ENCODE results near the gene POTEJ.
"Not testable (repeated sequence)": the region's sequence is repeated elsewhere in the genome, so short reads cannot be mapped to it uniquely, and the experiment has no call there.

Gene POTEJ

DNA sequence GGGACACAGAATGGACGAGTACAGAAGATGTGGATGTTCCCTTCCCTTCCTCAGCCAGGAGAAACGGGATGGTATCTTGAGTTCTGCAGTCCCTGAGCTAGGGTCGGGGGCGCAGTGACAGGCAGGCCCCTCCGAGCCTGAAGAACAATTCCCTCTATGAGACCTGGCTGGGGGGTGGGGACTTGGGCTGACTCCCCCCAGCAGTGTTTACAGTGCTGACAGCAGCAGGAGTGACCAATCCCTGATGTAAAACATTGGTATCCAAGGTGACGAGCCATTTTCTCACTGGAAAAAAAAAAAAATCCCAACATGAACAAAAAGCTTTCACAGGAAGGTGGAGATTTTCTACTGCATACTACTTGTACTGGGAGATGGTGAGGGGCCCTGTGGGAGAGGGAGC lies 11.8 kb upstream of the POTEJ start, which contains the start of gene CFC1:
CFC1 (minus strand) TSS at position 183 of the 400 bp plus-strand sequence. CDS start 288 bp downstream, outside the sequence.
- DNase-seq (ENCODE audit: low read depth); H3K4me3 ChIP-seq (ENCODE audit: low read depth, low read length): not testable (repeated sequence)

DNA sequence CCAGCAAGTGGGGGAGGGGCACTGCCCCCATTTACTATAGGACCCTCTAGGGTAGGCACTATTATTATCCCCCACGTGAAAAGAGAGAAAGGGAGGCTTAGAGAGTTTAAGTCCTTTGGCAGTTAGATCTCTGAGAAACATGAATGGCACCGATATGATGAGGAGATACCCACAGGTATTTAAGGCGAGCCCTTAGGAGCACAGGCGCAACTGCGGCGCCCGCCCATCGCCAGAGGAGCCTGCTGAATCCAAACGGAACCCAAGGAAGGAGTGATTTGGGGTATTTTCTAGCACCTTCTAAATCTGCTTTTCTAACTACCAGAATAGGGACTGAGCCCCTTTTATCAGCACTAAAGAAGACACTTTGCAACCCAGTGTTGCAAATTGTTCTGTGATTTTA lies 11.3 kb upstream of the POTEJ start:
- H3K4me3 ChIP-seq (ENCODE audit: low read depth, low read length); DNase-seq (ENCODE audit: low read depth): not testable (repeated sequence)

DNA sequence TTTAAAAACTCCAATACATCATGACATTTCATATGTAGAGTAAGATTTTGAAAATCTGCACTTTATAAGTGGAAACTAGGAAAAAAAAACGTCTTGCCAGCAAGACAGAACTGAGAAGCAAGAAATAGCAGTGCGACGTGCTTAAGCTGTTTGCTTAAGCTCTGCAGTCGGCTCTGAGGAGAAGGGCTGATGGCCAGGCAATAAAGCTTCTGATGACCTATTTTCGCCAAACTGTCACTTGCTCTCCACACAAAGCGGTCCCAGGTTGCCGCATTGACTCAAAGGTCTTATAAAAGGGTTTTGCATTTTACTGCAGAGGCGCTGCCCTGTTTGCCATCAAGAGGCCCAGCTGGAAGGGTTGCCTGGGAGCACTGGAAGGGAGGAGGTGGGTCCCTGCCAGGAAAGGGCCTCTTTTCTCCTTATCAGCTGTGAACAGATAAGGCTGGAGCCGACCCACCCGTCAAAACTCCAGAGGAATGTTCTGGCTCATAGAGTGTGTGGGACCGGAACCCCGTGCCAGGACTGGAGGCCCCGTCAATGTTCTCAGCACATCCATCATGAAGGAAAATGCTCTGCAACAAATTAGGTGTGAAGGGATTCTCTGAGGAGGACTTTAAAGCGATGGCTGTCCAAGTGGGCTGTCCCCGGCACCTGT lies 9.5 kb upstream of the POTEJ start:
- DNase-seq (ENCODE audit: low read depth); H3K4me3 ChIP-seq (ENCODE audit: low read depth, low read length): not testable (repeated sequence)

DNA sequence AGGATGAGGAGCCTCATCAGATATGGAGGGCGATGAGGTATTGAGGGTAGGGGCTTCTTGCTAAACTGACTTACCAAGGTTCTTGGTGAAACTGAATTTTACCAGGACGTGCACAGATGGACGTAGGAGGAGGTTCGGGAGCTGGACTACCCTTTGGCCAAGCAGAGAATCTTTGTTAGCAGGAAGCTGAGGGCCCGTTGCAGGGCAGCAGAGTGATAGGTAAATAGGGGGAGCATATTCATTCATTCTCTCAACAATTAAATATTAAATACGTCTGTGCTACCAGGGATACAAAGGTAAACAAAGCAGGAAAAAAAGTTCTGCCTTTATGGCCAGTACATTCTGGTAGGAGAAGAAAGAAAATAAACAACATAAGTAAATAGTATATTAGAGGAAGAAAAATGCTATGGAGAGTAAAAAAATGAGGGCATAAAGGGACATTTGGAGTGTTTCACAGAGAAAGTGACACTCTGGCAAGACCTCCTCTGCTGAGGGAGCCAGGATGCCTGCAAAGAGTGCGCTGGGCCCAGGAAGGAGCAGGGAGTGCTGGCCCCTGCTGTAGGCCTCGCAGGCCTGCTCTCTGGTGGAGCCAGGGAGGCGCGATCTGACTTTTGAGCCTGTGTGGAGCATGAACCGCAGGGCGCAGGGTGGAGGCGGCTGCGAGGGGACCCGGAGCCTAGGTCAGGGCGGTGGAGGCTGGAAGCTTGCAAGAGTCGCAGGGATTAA lies 2.8 kb upstream of the POTEJ start:
- H3K4me3 ChIP-seq (ENCODE audit: low read depth, low read length); DNase-seq (ENCODE audit: low read depth): not testable (repeated sequence)

DNA sequence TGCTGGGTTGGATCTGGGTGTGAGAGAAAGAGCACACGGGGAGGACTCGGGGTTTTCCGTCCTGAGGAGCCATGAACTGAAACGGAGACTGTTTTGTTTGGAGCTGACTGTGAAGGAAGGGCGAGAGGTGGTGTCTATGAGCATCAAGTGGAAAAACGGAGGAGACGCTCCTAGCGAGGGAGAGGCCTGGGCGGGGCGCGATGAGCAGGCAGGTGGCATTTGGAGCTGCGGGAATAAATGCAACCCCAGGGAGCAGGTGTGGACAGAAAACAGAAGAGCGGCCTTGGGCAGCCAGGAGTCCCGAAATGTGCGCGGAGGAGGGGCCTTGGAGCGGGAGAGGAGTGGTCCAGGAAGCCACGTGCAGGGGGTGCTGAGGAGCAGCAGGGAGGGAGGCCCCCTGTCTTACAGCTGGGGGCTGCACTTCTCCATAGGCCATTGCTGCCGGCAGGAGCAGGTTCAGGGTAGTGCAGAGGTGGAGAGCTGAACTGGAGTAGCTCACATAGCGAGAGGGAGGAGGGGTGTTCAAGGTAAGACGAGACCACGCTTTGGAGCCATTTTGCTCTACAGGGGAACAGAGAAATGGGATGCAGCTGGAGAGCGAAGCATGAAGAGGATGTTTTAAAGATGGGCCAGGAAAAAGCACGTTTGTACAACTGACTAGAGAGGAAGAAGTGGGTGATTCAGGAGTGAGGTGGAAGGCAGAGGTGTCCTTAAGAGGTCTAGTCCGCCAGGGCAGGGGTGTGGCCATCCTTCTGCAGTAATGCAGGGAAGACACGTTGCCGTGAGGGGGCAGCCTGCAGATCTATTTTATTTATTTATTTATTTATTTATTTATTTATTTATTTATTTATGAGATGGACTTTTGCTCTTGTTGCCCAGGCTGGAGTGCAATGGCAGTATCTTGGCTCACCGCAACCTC lies 2.0 kb upstream of the POTEJ start:
- not testable (repeated sequence) for H3K4me3 ChIP-seq (ENCODE audit: low read depth, low read length); DNase-seq (ENCODE audit: low read depth)

DNA sequence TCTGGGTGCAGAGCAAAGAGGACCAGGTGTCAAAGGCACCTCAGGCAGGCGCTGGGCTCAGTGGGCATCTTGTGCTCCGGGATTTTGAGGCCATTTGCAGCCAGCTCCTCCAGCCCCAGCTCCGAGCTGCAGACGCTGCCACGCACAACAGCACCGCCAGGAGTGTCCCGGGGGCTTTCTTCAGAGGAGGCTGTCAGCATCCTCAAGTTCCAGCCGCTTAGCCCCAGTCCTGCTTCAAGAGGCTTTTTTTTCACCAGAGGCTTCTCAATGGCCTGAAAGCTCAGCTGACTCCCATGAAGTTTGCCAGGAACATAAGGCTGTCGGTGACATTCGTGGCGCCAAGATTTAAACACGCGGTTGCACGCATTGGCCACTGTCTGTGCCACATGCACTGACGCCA lies 754 bp upstream of the POTEJ start:
- not testable (repeated sequence) for H3K4me3 ChIP-seq (ENCODE audit: low read depth, low read length); DNase-seq (ENCODE audit: low read depth)

DNA sequence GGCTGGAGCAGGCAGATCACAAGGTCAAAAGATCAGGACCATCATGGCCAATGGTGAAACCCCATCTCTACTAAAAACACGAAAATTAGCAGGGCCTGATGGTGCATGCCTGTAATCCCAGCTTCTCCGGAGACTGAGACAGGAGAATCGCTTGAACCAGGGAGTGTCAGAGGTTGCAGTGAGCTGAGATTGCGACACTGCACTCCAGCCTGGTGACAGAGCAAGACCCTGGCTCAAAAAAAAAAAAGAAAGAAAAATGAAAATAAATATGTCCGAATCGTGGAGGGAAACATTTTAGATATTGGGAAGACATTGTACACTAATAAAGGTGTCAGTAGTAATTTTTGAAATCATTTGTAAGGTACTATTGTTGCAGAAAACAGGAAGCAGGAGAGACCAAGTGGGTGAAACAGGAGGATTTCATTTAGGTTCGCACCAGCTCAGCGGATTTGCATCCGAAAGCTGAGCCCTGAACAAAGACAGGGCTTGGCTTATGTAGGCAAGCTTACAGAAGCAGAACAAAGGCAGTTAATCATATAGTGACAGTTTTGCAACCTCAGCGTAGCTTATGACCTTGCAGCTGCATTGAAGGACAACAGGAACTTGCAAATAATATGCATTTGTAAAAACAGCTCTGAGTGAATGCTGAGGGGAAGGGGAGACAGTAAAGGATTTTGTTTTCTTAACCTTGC lies 17.7 kb downstream of the POTEJ start:
- H3K4me3 ChIP-seq (ENCODE audit: low read depth, low read length); DNase-seq (ENCODE audit: low read depth): not testable (repeated sequence)

DNA sequence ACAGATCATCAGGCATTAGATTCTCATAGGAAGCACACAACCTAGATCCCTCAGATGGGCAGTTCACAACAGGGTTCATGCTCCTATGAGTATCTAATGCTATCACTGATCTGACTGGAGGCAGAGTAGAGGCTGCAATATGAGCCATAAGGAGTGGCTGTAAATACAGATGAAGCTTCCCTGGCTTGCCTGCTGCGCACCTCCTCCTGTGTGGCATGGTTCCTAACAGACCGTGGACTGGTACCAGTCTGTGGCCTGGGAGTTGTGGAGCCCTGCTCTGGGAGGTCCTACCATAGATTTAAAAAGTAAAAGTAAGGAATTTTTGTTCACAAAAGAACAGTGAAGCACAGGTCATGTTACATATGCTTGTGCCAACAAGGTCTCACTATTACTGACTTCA lies 27.7 kb downstream of the POTEJ start:
- DNase-seq (ENCODE audit: low read depth); H3K4me3 ChIP-seq (ENCODE audit: low read depth, low read length): not testable (repeated sequence)

DNA sequence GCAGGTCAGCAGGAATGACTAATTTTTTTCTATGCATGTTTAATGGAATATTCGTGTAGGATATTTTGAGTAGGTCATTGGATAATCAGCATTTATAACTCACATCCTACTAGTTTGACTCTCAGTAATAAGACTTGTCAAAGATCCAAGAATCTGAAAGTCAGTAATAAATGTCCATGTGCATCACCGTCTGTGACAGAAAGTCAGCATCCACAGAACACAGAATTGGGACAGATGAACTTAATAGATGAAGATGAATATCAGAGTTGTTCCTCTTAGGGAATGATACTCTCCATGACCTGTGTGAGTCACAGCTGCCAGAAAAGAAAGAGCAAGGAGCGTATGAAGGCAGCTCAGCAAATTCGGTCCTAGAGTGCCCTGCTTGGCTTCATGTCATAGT lies 30.4 kb downstream of the POTEJ start:
- DNase-seq (ENCODE audit: low read depth); H3K4me3 ChIP-seq (ENCODE audit: low read depth, low read length): not testable (repeated sequence)

DNA sequence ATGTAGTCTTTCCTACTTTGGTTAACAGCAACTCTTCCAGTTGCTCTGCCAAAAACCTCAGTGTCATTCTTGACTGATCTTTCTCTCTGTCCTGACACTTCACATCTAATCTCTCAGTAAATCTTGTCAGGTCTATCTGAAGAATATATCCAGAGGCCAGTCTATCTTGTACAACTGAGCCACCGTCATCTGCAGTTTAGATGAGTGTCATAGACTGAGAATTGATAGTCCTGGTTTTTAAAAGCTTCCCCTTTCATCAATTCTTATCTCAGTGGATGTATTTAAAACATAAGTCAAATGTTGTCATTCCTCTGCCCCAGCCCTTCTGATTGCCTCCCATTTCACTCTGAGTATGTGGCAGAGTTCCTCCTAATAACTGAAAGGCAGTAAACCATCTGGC lies 38.0 kb downstream of the POTEJ start:
- not testable (repeated sequence) for H3K4me3 ChIP-seq (ENCODE audit: low read depth, low read length); DNase-seq (ENCODE audit: low read depth)

DNA sequence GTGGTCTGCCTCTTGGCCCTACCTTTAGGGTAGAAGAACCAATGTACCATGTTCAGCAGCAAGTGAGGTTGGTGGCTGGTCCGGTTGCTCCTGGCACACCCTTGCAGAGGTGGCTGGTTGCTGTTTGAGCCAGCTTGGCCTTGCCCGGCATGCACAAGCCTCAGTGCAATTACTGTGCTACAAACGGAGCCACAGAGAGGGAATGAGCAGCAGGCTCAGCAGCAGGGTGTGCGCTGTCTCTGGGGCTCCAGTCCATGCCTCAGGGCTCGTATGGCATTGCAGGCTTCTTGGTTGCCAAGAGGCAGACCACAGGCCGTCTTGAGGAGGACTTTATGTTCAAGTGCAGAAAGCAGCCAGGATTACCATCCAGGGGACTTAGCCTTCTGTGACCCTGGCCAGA lies 53.3 kb downstream of the POTEJ start:
- H3K4me3 ChIP-seq (ENCODE audit: low read depth, low read length); DNase-seq (ENCODE audit: low read depth): not testable (repeated sequence)

DNA sequence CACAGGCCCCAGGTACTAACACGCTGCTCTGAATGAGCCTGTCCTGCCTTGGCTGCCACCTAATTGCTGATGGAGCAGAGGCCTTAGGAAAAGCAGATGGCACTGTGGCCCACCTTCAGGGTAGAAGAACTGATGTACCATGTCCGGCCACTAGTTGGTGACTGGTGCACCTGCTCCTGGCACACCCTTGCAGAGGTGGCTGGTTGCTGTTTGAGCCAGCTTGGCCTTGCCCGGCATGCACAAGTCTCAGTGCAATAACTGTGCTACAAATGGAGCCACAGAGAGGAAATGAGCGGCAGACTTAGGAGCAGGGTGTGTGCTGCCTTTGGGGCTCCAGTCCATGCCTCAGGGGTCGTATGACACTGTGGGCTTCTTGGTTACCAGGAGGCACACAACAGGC lies 54.4 kb downstream of the POTEJ start:
- not testable (repeated sequence) for DNase-seq (ENCODE audit: low read depth); H3K4me3 ChIP-seq (ENCODE audit: low read depth, low read length)

DNA sequence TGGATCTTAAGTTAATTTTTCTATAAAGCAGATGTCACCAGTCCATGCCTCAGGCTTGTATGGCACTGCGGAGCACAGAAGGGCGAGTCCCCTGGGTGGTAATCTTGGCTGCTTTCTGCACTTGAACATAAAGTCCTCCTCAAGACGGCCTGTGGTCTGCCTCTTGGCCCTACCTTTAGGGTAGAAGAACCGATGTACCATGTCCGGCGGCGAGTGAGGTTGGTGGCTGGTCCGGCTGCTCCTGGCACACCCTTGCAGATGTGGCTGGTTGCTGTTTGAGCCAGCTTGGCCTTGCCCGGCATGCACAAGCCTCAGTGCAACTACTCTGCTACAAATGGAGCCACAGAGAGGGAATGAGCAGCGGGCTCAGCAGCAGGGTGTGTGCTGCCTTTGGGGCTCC lies 56.3 kb downstream of the POTEJ start:
- DNase-seq (ENCODE audit: low read depth); H3K4me3 ChIP-seq (ENCODE audit: low read depth, low read length): not testable (repeated sequence)

DNA sequence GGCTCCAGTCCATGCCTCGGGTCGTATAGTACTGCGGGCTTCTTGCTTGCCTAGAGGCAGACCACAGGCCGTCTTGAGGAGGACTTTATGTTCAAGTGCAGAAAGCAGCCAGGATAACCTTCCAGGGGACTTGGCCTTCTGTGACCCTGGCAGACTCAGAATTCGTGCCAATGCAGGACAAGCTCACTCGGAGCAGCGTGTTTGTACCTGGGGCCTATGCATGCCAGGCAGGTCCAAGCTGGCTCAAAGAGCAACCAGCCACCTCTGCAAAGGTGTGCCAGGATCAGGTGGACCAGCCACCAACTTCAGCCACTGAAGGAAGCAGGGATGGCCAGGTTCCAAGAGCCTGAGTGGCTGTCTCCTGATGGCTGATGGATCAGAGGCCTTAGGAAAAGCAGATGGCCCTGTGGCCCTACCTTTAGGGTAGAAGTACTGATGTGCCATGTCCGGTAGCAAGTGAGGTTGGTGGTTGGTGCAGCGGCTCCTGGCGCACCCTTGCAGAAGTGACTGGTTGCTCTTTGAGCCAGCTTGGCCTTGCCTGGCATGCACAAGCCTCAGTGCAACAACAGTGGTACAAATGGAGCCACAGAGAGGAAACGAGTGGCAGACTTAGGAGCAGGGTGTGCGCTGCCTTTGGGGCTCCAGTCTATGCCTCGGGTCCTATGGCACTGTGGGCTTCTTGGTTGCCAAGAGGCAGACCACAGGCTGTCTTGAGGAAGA lies 58.9 kb downstream of the POTEJ start:
- DNase-seq (ENCODE audit: low read depth); H3K4me3 ChIP-seq (ENCODE audit: low read depth, low read length): not testable (repeated sequence)

DNA sequence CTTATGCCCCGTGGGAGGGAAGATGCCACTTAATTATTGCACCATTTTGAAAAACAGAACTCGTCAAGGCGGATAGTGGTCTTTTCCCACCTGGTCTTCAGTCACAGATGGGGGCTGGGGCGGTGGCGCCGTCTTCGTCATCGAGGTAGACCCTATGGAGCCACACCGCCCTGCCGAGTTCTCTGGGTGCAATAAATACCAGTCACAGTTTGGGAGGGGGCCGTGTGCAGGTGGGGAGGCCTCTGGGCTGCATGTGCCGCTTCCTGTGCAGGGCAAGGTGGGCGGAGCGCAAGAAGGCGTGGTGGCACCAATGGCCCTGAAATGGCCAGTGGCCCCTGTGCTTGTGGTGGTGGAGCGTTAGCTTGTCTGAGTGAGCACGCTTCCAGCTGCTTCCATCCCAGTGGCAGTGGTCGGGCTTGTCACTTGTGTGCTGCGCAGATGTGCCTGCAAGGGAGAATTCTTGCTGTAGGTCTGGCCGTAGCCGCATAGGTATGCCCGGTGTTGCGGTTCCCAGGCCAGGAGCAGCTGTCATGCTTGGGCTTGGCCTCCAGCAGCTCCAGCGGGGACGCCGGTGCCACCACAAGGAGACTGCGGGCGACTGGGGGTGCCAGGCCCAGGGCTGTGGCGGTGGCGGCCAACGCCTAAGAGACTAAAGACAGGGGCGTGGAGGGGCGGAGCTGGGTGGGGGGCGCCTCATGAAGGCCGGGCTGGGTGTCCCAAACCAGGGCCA lies 81.0 kb downstream of the POTEJ start:
- H3K4me3 ChIP-seq (ENCODE audit: low read depth, low read length); DNase-seq (ENCODE audit: low read depth): not testable (repeated sequence)

DNA sequence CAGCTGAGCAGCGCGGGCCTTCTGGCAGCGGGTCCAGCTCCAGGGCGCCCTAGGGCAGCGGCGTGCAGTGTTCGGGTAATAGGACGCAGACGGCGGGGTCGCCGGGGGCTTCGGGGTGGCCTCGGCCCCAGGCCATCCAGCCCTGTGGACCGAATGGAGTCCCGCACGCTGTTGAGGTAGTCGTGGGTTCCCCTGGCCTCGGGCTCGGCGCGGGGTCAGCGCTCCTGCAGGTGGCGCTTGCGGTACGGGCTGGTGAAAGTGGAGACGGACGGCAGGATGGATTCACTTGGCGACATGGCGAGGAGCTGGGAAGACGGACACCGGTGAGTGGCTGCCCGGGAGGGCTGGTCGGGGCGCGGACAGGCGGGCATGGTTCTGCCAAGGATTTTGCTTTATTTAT lies 82.2 kb downstream of the POTEJ start:
- not testable (repeated sequence) for H3K4me3 ChIP-seq (ENCODE audit: low read depth, low read length); DNase-seq (ENCODE audit: low read depth)

DNA sequence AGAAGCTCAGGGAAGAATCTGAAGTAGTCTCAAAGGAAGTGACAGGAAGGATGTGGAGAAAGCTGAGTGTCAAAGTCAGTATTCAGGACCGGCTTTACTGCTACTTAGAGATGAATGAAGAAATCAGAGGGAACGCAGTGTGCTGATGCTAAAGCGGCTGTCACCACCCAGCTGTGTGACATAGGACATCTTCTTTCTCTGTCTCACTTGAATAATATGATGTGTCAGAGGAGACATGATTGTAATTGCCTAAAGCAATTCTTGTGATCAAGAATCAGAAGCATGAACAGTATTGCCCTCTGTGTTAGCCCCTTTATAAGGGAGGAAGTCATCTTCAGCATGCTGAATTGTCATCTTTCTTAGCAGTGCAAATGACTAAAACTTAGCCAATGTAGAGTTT lies 92.0 kb downstream of the POTEJ start:
- DNase-seq (ENCODE audit: low read depth); H3K4me3 ChIP-seq (ENCODE audit: low read depth, low read length): not testable (repeated sequence)

Data from skeletal muscle cell (primary cell).